Activated CD4-positive, alpha-beta T cell treated with anti-CD3 and anti-CD28 coated beads, Interleukin-2, amount 10 ng/mL, durations not matched to agents 7 days and 5 days (primary cell): Measurements from ENCODE around the gene OTC. TPM values are rescaled to one million over a fixed set of nuclear protein-coding genes. Genes with fewer than 3 reads are reported as not detected.

ENCODE experiments used
- CTCF ChIA-PET: fragments of 350-600 bp; sonication (Branson Sonifier 250); formaldehyde crosslinking; loops from one replicate; lab custom pipeline; 2021; ENCODE audit warnings: antibody characterized with exemption; lab: Charles Lee
- POLR2A ChIA-PET: fragments of 350-600 bp; sonication (Branson Sonifier 250); formaldehyde crosslinking; loops from one replicate; lab custom pipeline; 2021; ENCODE audit warnings: antibody characterized with exemption; lab: Charles Lee
- DNase-seq: peaks from one replicate; pipeline ENCODE4 v3.0.0-alpha.2; 2020
- H3K27ac Mint-ChIP-seq: one replicate; pipeline ENCODE4 v1.8.0; 2021; ENCODE audit warnings: mild to moderate bottlenecking, moderate library complexity, mixed read lengths
- H3K27me3 Mint-ChIP-seq: one replicate; pipeline ENCODE4 v1.8.0; 2021; ENCODE audit warnings: mixed read lengths
- H3K36me3 Mint-ChIP-seq: one replicate; pipeline ENCODE4 v1.8.0; 2021; ENCODE audit warnings: low read depth, mixed read lengths
- H3K4me1 Mint-ChIP-seq: one replicate; pipeline ENCODE4 v1.8.0; 2021; ENCODE audit warnings: mixed read lengths
- H3K4me3 Mint-ChIP-seq: one replicate; pipeline ENCODE4 v1.8.0; 2021; ENCODE audit warnings: mild to moderate bottlenecking, moderate library complexity, mixed read lengths
- H3K9me3 Mint-ChIP-seq: one replicate; pipeline ENCODE4 v1.8.0; 2021; ENCODE audit warnings: mixed read lengths
- total RNA-seq, 2 experiments: library from RNA; stranded (reverse); gene quantifications; one replicate each; pipeline ENCODE4 v1.2.3, GENCODE V29; 2021

The OTC gene
- total RNA-seq, 2 experiments from 2014 or later, result not detected

GRCh38 chrX:38368774-38369173, 16.4 kb downstream of the OTC start:
- Mint-ChIP-seq H3K4me1 (no peaks in the 10 kb centered on the region), H3K9me3 (no peaks in the 10 kb centered on the region), H3K4me3 (no peak overlapping the region), H3K27me3 (no peaks in the 10 kb centered on the region), H3K27ac (no peak overlapping the region), H3K36me3 (no peaks in the 10 kb centered on the region)
- ChIA-PET POLR2A (no interaction called here), CTCF (interaction anchor here (0.7 kb wide), 1 partner anchor 12 kb away, joined by 3 read pairs; no protein-coding TSS in a partner anchor)
- DNase-seq, result no peak

DNA sequence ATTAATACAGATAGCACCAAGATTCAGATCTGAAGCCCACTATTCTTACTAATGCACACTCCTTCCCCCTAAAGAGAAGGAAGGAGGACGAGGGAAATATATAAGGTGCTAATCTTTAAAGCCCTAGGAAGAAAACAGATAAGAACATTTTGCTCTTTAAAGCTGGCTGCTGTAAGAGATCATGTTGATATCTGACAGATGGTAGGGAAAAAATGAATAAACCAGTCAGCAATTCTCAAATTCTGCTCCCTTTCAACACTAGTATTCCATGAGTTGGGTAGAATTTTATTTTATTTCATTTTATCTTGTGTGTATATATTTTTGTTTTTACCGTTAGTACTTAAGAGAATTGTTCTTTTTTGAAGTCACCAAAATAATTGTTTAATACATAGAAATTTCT, 19.2 kb downstream of the OTC start:
- CTCF ChIA-PET, result interaction anchor here (0.7 kb wide), 1 partner anchor 50 kb away, joined by 3 read pairs; no protein-coding TSS in a partner anchor
- no peaks in the 10 kb centered on the region for H3K4me1 Mint-ChIP-seq
- POLR2A ChIA-PET, result no interaction called here
- no peaks in the 10 kb centered on the region for H3K27me3 Mint-ChIP-seq
- no peak overlapping the region for H3K27ac Mint-ChIP-seq
- no peak overlapping the region for H3K4me3 Mint-ChIP-seq
- DNase-seq, result no peak
- H3K9me3 Mint-ChIP-seq, result no peaks in the 10 kb centered on the region
- H3K36me3 Mint-ChIP-seq, result no peaks in the 10 kb centered on the region

DNA sequence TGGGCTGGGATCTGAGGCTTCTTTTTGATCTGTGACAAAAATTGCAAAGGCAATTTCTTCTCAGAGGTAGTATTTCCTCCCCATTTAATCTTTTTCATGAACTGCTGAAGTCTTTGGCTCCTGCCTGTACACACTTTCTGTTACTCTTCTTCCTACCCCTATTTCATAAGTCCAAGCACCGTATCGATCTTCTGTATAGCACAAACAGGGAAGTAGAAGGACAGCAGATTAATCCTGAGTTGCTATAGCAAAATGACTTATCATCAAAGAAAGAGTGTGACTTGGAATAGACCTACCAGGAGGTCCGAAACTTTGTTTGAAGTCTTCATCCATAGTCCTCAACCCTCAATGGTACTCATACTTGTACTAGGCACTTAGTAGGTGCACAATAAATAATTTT, 22.0 kb downstream of the OTC start:
- Mint-ChIP-seq H3K4me1 (no peaks in the 10 kb centered on the region), H3K36me3 (no peaks in the 10 kb centered on the region), H3K9me3 (no peaks in the 10 kb centered on the region), H3K27ac (no peak overlapping the region), H3K4me3 (no peak overlapping the region), H3K27me3 (no peaks in the 10 kb centered on the region)
- DNase-seq, result no peak
- CTCF ChIA-PET, result no interaction called here
- POLR2A ChIA-PET, result no interaction called here

GRCh38 chrX:38375891-38376290, 23.5 kb downstream of the OTC start:
- no peaks in the 10 kb centered on the region for H3K4me1 Mint-ChIP-seq
- no peak overlapping the region for H3K27ac Mint-ChIP-seq
- H3K9me3 Mint-ChIP-seq, result no peaks in the 10 kb centered on the region
- no peaks in the 10 kb centered on the region for H3K36me3 Mint-ChIP-seq
- ChIA-PET POLR2A (no interaction called here), CTCF (no interaction called here)
- no peak overlapping the region for H3K4me3 Mint-ChIP-seq
- H3K27me3 Mint-ChIP-seq, result no peaks in the 10 kb centered on the region
- peak; percentile 5 for DNase-seq

DNA sequence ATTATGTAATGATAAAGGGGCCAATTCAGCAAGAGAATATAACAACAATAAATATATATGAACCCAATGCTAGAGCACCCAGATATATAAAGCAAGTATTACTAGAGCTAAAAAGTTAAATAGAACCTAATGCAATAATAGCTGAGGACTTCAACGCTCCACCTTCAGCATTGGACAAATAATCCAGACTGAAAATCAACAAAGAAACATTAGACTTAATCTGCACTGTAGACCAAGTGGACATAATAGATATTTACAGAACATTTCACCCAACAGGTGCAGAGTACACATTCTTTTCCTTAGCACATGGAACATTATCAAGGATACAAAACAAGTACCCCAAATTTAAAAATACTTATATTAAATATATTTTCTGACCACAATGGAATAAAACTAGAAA, 24.3 kb downstream of the OTC start:
- POLR2A ChIA-PET, result no interaction called here
- H3K27me3 Mint-ChIP-seq, result no peaks in the 10 kb centered on the region

DNA sequence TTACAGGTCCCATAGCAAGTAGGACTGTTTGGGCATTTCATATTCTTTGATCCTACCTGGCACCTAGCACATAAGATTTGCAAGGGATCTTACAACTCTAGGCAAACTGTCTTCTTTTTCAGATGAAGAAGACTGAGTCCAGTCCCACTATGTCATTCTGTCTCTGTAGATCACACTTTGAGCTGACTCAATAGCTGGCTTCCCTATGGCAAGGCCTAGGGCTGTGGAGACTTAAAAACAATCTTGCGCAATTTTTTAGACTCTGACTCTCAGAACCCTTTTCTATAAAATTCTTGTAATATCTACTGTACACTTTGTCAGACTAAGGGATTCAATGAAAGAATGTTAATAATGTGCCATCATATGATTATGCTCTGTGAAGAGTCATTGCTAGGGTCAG, 26.7 kb downstream of the OTC start:
- no peak for DNase-seq
- no peaks in the 10 kb centered on the region for H3K4me1 Mint-ChIP-seq
- no peaks in the 10 kb centered on the region for H3K36me3 Mint-ChIP-seq
- POLR2A ChIA-PET, result no interaction called here
- no peaks in the 10 kb centered on the region for H3K9me3 Mint-ChIP-seq
- no peak overlapping the region for H3K4me3 Mint-ChIP-seq
- CTCF ChIA-PET, result no interaction called here
- H3K27me3 Mint-ChIP-seq, result no peaks in the 10 kb centered on the region
- H3K27ac Mint-ChIP-seq, result no peak overlapping the region

More for the DNA sequence above, 24.3 kb downstream of the OTC start:
- no peak for DNase-seq
- no peaks in the 10 kb centered on the region for H3K9me3 Mint-ChIP-seq
- H3K4me1 Mint-ChIP-seq, result no peaks in the 10 kb centered on the region
- H3K4me3 Mint-ChIP-seq, result no peak overlapping the region
- H3K27ac Mint-ChIP-seq, result no peak overlapping the region
- no peaks in the 10 kb centered on the region for H3K36me3 Mint-ChIP-seq
- CTCF ChIA-PET, result no interaction called here

DNA sequence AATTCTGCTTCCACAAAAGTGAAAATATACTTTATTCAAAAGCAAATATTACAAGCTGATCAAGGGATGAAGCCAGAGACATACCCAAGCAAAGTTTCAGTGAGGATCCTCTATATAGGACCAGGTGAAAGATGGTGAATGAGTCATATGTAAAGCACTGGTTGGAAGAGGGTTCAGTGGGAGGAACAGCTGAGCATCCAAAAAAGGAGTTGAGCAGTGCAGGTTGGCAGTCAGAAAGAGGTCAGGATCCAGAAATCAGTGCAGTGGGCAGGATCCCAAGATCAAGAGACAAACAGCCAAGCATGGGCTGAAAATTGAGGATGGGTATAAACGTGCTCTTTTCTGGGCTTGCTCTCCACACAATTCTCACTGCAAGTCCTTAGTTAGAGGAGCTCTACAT, 30.3 kb downstream of the OTC start:
- ChIA-PET CTCF (no interaction called here), POLR2A (no interaction called here)
- H3K27me3 Mint-ChIP-seq, result no peaks in the 10 kb centered on the region

GRCh38 chrX:38400389-38400910, 48.0 kb downstream of the OTC start:
- Mint-ChIP-seq H3K27me3 (no peaks in the 10 kb centered on the region), H3K4me3 (no peak overlapping the region), H3K4me1 (no peaks in the 10 kb centered on the region), H3K9me3 (no peaks in the 10 kb centered on the region), H3K27ac (no peak overlapping the region), H3K36me3 (no peaks in the 10 kb centered on the region)
- ChIA-PET POLR2A (no interaction called here), CTCF (no interaction called here)
- DNase-seq, result no peak

More for the DNA sequence above, 30.3 kb downstream of the OTC start:
- Mint-ChIP-seq H3K36me3 (no peaks in the 10 kb centered on the region), H3K27ac (no peak overlapping the region), H3K4me3 (no peak overlapping the region), H3K4me1 (no peaks in the 10 kb centered on the region), H3K9me3 (no peaks in the 10 kb centered on the region)
- no peak for DNase-seq

GRCh38 chrX:38402118-38402517, 49.7 kb downstream of the OTC start:
- no peak for DNase-seq
- POLR2A ChIA-PET, result no interaction called here
- Mint-ChIP-seq H3K9me3 (no peaks in the 10 kb centered on the region), H3K4me1 (no peaks in the 10 kb centered on the region), H3K27ac (no peak overlapping the region), H3K36me3 (no peaks in the 10 kb centered on the region), H3K4me3 (no peak overlapping the region), H3K27me3 (peaks cover 2% of the 10 kb centered on the region)
- CTCF ChIA-PET, result no interaction called here

GRCh38 chrX:38403834-38404233, 51.4 kb downstream of the OTC start:
- Mint-ChIP-seq H3K9me3 (no peaks in the 10 kb centered on the region), H3K36me3 (no peaks in the 10 kb centered on the region), H3K4me1 (no peaks in the 10 kb centered on the region), H3K4me3 (no peak overlapping the region), H3K27me3 (peaks cover 4% of the 10 kb centered on the region), H3K27ac (no peak overlapping the region)
- CTCF ChIA-PET, result no interaction called here
- POLR2A ChIA-PET, result no interaction called here
- no peak for DNase-seq

- no peak overlapping the region for H3K4me3 Mint-ChIP-seq
- H3K27me3 Mint-ChIP-seq, result peaks cover 7% of the 10 kb centered on the region
- H3K9me3 Mint-ChIP-seq, result no peaks in the 10 kb centered on the region
- CTCF ChIA-PET, result interaction anchor here (0.8 kb wide), 1 partner anchor 42 kb away, joined by 3 read pairs; no protein-coding TSS in a partner anchor
- POLR2A ChIA-PET, result no interaction called here
- no peak for DNase-seq
- no peaks in the 10 kb centered on the region for H3K36me3 Mint-ChIP-seq
- H3K27ac Mint-ChIP-seq, result no peak overlapping the region
- H3K4me1 Mint-ChIP-seq, result no peaks in the 10 kb centered on the region
These were observed 54.7 kb downstream of the OTC start for GRCh38 chrX:38407126-38407525.

- Mint-ChIP-seq H3K4me3 (no peak overlapping the region), H3K36me3 (no peaks in the 10 kb centered on the region), H3K27ac (no peak overlapping the region), H3K9me3 (no peaks in the 10 kb centered on the region), H3K27me3 (peaks cover 8% of the 10 kb centered on the region), H3K4me1 (no peaks in the 10 kb centered on the region)
- CTCF ChIA-PET, result no interaction called here
- DNase-seq, result no peak
- POLR2A ChIA-PET, result no interaction called here
These were observed 56.9 kb downstream of the OTC start for GRCh38 chrX:38409289-38409688.

DNA sequence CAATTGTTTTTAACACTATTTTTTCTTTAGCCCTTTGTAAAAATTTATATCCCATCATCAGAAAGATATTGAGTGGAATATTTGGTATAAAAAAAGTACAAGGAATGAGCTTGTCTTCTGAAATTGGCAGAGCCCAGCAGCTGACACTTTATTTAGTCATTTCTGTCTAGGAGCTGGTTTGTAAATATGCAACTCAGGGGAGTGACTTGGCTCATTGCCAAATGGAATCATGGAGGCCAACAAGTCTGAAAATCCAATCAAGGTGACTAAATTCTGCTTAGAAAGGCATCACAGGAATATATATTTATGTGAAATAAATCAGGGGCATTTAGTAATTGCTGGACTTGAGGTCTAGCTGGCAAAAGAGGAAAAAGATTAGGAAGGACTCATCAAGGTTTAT, 74.4 kb downstream of the OTC start:
- POLR2A ChIA-PET, result interaction anchor here (0.6 kb wide), 1 partner anchor 16 kb away, joined by 3 read pairs; no protein-coding TSS in a partner anchor

DNA sequence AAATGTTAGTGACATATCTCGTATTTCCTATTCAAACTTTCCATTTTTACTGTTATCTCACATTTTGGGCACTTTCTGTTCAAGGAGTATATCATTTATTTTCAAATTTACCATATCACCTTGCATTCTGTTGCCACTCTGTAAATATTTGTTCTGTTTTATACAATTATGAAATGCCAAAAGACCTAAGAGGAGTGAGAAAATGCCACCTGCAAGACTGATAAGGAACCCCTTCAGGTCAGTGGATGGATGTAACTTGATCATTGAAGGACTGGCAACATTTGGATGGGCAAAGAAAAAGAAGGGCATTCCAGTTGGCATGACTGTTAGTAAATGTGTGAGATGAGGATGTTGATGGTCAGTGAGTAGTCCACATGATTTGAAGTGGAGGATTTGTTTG, 79.1 kb downstream of the OTC start:
- no peak for DNase-seq
- Mint-ChIP-seq H3K27me3 (peaks cover 2% of the 10 kb centered on the region), H3K4me3 (no peak overlapping the region), H3K27ac (no peak overlapping the region), H3K9me3 (no peaks in the 10 kb centered on the region), H3K4me1 (no peaks in the 10 kb centered on the region), H3K36me3 (no peaks in the 10 kb centered on the region)
- CTCF ChIA-PET, result no interaction called here
- POLR2A ChIA-PET, result no interaction called here

More for the DNA sequence above, 74.4 kb downstream of the OTC start:
- no peaks in the 10 kb centered on the region for H3K9me3 Mint-ChIP-seq
- H3K4me1 Mint-ChIP-seq, result no peaks in the 10 kb centered on the region
- H3K4me3 Mint-ChIP-seq, result no peak overlapping the region
- no peak for DNase-seq
- no peak overlapping the region for H3K27ac Mint-ChIP-seq
- H3K36me3 Mint-ChIP-seq, result no peaks in the 10 kb centered on the region
- peaks cover 2% of the 10 kb centered on the region for H3K27me3 Mint-ChIP-seq
- CTCF ChIA-PET, result no interaction called here
